ENCODE data around the gene RCAN1. TPM values are rescaled to one million over a fixed set of nuclear protein-coding genes. Genes with fewer than 3 reads are reported as not detected.

Gene RCAN1
- total and polyA plus RNA-seq, 2 of the 8 experiments (the other 6 are each of a cell fraction or from before 2014, with no cell fraction given) = 1.7 to 6.4 TPM

- Histone ChIP-seq H3K14ac (ENCODE audit: insufficient read length) (no peak overlapping the region), H2BK12ac (ENCODE audit: low read depth, low read length) (no peak overlapping the region), H3K36me3 (ENCODE audit: control insufficient read depth in 2 of 4, insufficient read depth in 4 of 4, low read length in 3 of 4) (no peaks in the 10 kb centered on the region), H2AFZ (ENCODE audit: low read length) (no peak overlapping the region), H2BK20ac (ENCODE audit: low read length) (no peak overlapping the region), H3K27me3 (replicated peaks in 1 of 4; ENCODE audit: control insufficient read depth in 3 of 4, extremely low read depth in 1 of 4, insufficient read depth in 3 of 4, low read length in 3 of 4) (no peaks in the 10 kb centered on the region), H3K4me1 (replicated peaks in 1 of 4; ENCODE audit: control insufficient read depth in 3 of 4, insufficient read depth in 4 of 4, low read length in 3 of 4) (no peaks in the 10 kb centered on the region; a peak in 1 of 7 replicates), H4K5ac (ENCODE audit: insufficient read length, low read depth, low read length) (no peak overlapping the region), H3K23ac (ENCODE audit: insufficient read length) (no peak overlapping the region), H4K20me1 (replicated peaks in 1 of 2; ENCODE audit: control insufficient read depth in 1 of 2, insufficient read depth in 2 of 2, low read length in 2 of 2) (no peaks in the 10 kb centered on the region), H3K4me2 (ENCODE audit: insufficient read depth in 1 of 2, low read depth in 2 of 2, low read length in 2 of 2) (no peak overlapping the region), H3K4ac (replicated peaks; ENCODE audit: insufficient read length, low read depth, low read length) (no peak overlapping the region), H3K23me2 (ENCODE audit: low read depth, low read length) (no peaks in the 10 kb centered on the region), H4K91ac (replicated peaks; ENCODE audit: insufficient read length, low read length) (no peak overlapping the region), H2BK15ac (ENCODE audit: low read length) (no peak overlapping the region), H2BK5ac (ENCODE audit: low read depth, low read length) (no peak overlapping the region), H4K8ac (ENCODE audit: extremely low read depth, insufficient read depth, low read length) (no peak overlapping the region), H3K9me3 (ENCODE audit: insufficient read depth in 2 of 2, low read depth in 1 of 2, low read length in 1 of 2) (no peaks in the 10 kb centered on the region; a peak in 1 of 4 replicates), H3K56ac (replicated peaks; ENCODE audit: insufficient read length, low read depth, low read length) (no peak overlapping the region), H3K79me1 (ENCODE audit: low read depth, low read length) (no peaks in the 10 kb centered on the region), H3K27ac (ENCODE audit: low read depth, low read length) (no peak overlapping the region), H2BK120ac (replicated peaks; ENCODE audit: low read depth, low read length) (no peak overlapping the region), H3K79me2 (ENCODE audit: control insufficient read depth in 1 of 2, insufficient read depth in 2 of 2, low read length in 2 of 2) (no peaks in the 10 kb centered on the region), H3K4me3 (ENCODE audit: extremely low read depth in 1 of 4, insufficient read depth in 2 of 4, low read depth in 3 of 4, low read length in 4 of 4) (no peak overlapping the region), H2AK5ac (ENCODE audit: low read depth, low read length) (no peak overlapping the region), H3K9ac (replicated peaks in 1 of 4; ENCODE audit: extremely low read depth in 1 of 4, low read depth in 3 of 4, low read length in 3 of 4) (no peak overlapping the region), H3K18ac (ENCODE audit: extremely low read depth, low read length) (no peak overlapping the region)
- ChIA-PET CTCF (ENCODE audit: partially characterized antibody) (interaction anchor here (0.6 to 3.7 kb wide), 3 partner anchors 17 to 1900 kb away, joined by 3 to 16 read pairs (median 3); no protein-coding TSS in a partner anchor), POLR2A (ENCODE audit: partially characterized antibody) (no interaction called here)
- no peak for TF ChIP-seq JUND (IDR thresholded peaks at IDR 0.05; ENCODE audit: low read length)
- 93% methylated on average over 3 of the region's 3 CpGs; no CpG with 5 or more reads in 1 of the 2 experiments for WGBS, 2 experiments (ENCODE audit: extremely low coverage in 1 of 2, insufficient coverage in 1 of 2, insufficient read length in 1 of 2, insufficient replicate concordance in 2 of 2, low coverage in 1 of 2, low lambda C conversion rate in 2 of 2, missing lambda C conversion rate in 1 of 2)
- no peak for FAIRE-seq
- DNase-seq (ENCODE audit: low read depth in 1 of 2, low spot score in 2 of 2) = no peak
These were observed 34.5 kb upstream of the RCAN1 start for GRCh38 chr21:34649400-34649799.
